DND-41 (cell line): ENCODE data around the gene HMGN3.

Source experiments
- EZH2 ChIP-seq: IDR thresholded peaks from 3 replicates; pipeline ENCODE4 v1.6.1; 2012; ENCODE audit warnings: borderline replicate concordance, low read depth, mild to moderate bottlenecking, moderate library complexity, low read length, inconsistent platforms; ENCODE audit not compliant: severe bottlenecking
- TF ChIP-seq, protein P1 (sequence below): IDR thresholded peaks from 2 replicates; pipeline ENCODE4 v1.5.1; 2012; ENCODE audit warnings: borderline replicate concordance, low read length, moderate library complexity, mild to moderate bottlenecking; ENCODE audit not compliant: poor library complexity, severe bottlenecking; ENCODE audit errors: extremely low read depth

GRCh38 chr6:79193971-79194370 lies 40.5 kb downstream of the HMGN3 start:
- TF ChIP-seq, protein P1, sequence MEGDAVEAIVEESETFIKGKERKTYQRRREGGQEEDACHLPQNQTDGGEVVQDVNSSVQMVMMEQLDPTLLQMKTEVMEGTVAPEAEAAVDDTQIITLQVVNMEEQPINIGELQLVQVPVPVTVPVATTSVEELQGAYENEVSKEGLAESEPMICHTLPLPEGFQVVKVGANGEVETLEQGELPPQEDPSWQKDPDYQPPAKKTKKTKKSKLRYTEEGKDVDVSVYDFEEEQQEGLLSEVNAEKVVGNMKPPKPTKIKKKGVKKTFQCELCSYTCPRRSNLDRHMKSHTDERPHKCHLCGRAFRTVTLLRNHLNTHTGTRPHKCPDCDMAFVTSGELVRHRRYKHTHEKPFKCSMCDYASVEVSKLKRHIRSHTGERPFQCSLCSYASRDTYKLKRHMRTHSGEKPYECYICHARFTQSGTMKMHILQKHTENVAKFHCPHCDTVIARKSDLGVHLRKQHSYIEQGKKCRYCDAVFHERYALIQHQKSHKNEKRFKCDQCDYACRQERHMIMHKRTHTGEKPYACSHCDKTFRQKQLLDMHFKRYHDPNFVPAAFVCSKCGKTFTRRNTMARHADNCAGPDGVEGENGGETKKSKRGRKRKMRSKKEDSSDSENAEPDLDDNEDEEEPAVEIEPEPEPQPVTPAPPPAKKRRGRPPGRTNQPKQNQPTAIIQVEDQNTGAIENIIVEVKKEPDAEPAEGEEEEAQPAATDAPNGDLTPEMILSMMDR, result no peak
- no peak for TF ChIP-seq EZH2
